SK-N-SH (cell line): Measurements from ENCODE around the gene ELAC2. TPM values are rescaled to one million over a fixed set of nuclear protein-coding genes. Genes with fewer than 3 reads are reported as not detected.

ENCODE experiments used
- CTCF ChIA-PET: fragments of 300-600, 350-600 bp; formaldehyde crosslinking; extraction: SDS; loops from one replicate; lab custom pipeline; 2021; lab: Yijun Ruan, JAX
- POLR2A ChIA-PET: fragments of 350-600 bp; sonication (Branson Sonifier 250); formaldehyde crosslinking; extraction: SDS; loops from one replicate; lab custom pipeline; 2020; ENCODE audit warnings: antibody characterized with exemption, inconsistent platforms; lab: Yijun Ruan, JAX
- DNase-seq: peaks from one replicate; pipeline ENCODE4 v3.0.0; 2012
- H2AFZ ChIP-seq: fragments of 200-600 bp; sonication (generic); 2 replicates; pipeline ENCODE4 v1.8.1; 2016; ENCODE audit warnings: antibody characterized with exemption, mild to moderate bottlenecking, low read depth
- H3F3A ChIP-seq: fragments of 200-600 bp; sonication (generic); replicated peaks from 2 replicates; pipeline ENCODE3; 2016; ENCODE audit warnings: antibody characterized with exemption, mild to moderate bottlenecking; ENCODE audit not compliant: insufficient read depth
- H3K27ac ChIP-seq, 2 experiments: fragments of 200-500 bp in 1 of 2; fragments of 200-600 bp in 1 of 2; sonication (Bioruptor generic) in 1 of 2; sonication (generic), shearing (Covaris generic) in 1 of 2; 2 replicates each; pipeline versions ENCODE4 v1.5.1 to v1.6.1; 2014 to 2016; ENCODE audit warnings: low read depth in 2 of 2, inconsistent platforms in 1 of 2, low read length in 1 of 2, mild to moderate bottlenecking in 1 of 2, mixed read lengths in 1 of 2
- H3K27me3 ChIP-seq: fragments of 200-600 bp; sonication (generic), shearing (Covaris generic); 2 replicates; pipeline ENCODE4 v1.6.1; 2016; ENCODE audit warnings: mixed run types; ENCODE audit not compliant: insufficient read depth
- H3K36me3 ChIP-seq, 2 experiments: fragments of 200-500 bp in 1 of 2; fragments of 200-600 bp in 1 of 2; sonication (Bioruptor generic) in 1 of 2; sonication (generic) in 1 of 2; replicated peaks in 1 of 2; 2 replicates each; pipeline versions ENCODE3 to v1.5.1; 2014 to 2016; ENCODE audit warnings: low read length in 1 of 2, mild to moderate bottlenecking in 1 of 2; ENCODE audit not compliant: insufficient read depth in 2 of 2, control insufficient read depth in 1 of 2
- H3K4me1 ChIP-seq, 2 experiments: fragments of 200-500 bp in 1 of 2; fragments of 200-600 bp in 1 of 2; sonication (Bioruptor generic) in 1 of 2; sonication (generic), shearing (Covaris generic) in 1 of 2; 2 replicates each; pipeline versions ENCODE4 v1.5.1 to v1.6.1; 2014 to 2016; ENCODE audit warnings: low read depth in 1 of 2, low read length in 1 of 2, mixed run types in 1 of 2; ENCODE audit not compliant: insufficient read depth in 2 of 2, control insufficient read depth in 1 of 2
- H3K4me2 ChIP-seq: fragments of 200-600 bp; sonication (generic), shearing (Covaris generic); 2 replicates; pipeline ENCODE4 v1.6.1; 2017; ENCODE audit warnings: mixed run types
- H3K4me3 ChIP-seq, 2 experiments: fragments of 200-500 bp in 1 of 2; fragments of 200-600 bp in 1 of 2; sonication (Bioruptor generic) in 1 of 2; sonication (generic), shearing (Covaris generic) in 1 of 2; 2 replicates each; pipeline versions ENCODE4 v1.5.1 to v1.8.1; 2014 to 2016; ENCODE audit warnings: low read depth in 2 of 2, inconsistent platforms in 1 of 2, low read length in 1 of 2, mild to moderate bottlenecking in 1 of 2, mixed read lengths in 1 of 2, moderate library complexity in 1 of 2
- H3K79me2 ChIP-seq: fragments of 200-600 bp; sonication (generic); 2 replicates; pipeline ENCODE4 v1.8.1; 2017; ENCODE audit warnings: mild to moderate bottlenecking; ENCODE audit not compliant: insufficient read depth
- H3K9ac ChIP-seq: fragments of 200-600 bp; sonication (generic); 2 replicates; pipeline ENCODE4 v1.6.1; 2017; ENCODE audit warnings: mixed run types
- H3K9me2 ChIP-seq: fragments of 200-600 bp; sonication (generic); 2 replicates; pipeline ENCODE4 v1.6.1; 2017; ENCODE audit warnings: mixed run types
- H3K9me3 ChIP-seq: fragments of 200-600 bp; sonication (generic); 2 replicates; pipeline ENCODE4 v1.6.1; 2017; ENCODE audit warnings: mixed run types, mild to moderate bottlenecking, moderate library complexity
- H4K20me1 ChIP-seq: fragments of 200-600 bp; sonication (generic); 2 replicates; pipeline ENCODE4 v1.6.1; 2017; ENCODE audit warnings: mild to moderate bottlenecking, mixed run types; ENCODE audit not compliant: insufficient read depth
- CTCF ChIP-seq: fragments of 200-600 bp; sonication (generic); IDR thresholded peaks from 2 replicates; pipeline ENCODE4 v1.6.1; 2017; ENCODE audit warnings: antibody characterized with exemption, mild to moderate bottlenecking, moderate library complexity
- FOXJ3 ChIP-seq: sonication (generic); formaldehyde crosslinking; IDR thresholded peaks from 2 replicates; pipeline ENCODE4 v1.5.1; 2020; ENCODE audit warnings: mild to moderate bottlenecking, missing genetic modification reagents
- FOXM1 ChIP-seq: IDR thresholded peaks from 2 replicates; pipeline ENCODE4 v1.4.0; 2012; ENCODE audit warnings: low read depth, mild to moderate bottlenecking
- GATA2 ChIP-seq: sonication (generic); formaldehyde crosslinking; IDR thresholded peaks from 2 replicates; pipeline ENCODE4 v1.5.0; 2020; ENCODE audit warnings: mild to moderate bottlenecking, missing genetic modification reagents
- MAX ChIP-seq: IDR thresholded peaks from 2 replicates; pipeline ENCODE4 v1.4.0; 2012; ENCODE audit warnings: low read depth
- MEF2A ChIP-seq: IDR thresholded peaks from 2 replicates; pipeline ENCODE4 v1.4.0; 2012; ENCODE audit warnings: low read depth, borderline replicate concordance
- NFIC ChIP-seq: IDR thresholded peaks from 2 replicates; pipeline ENCODE4 v1.4.0; 2012; ENCODE audit warnings: borderline replicate concordance
- PBX3 ChIP-seq: IDR thresholded peaks from 2 replicates; pipeline ENCODE4; 2012
- POLR2AphosphoS5 ChIP-seq: IDR thresholded peaks from 2 replicates; pipeline ENCODE4 v1.6.1; 2012; ENCODE audit warnings: low read depth, low read length
- RAD21 ChIP-seq: IDR thresholded peaks from 2 replicates; pipeline ENCODE4 v1.6.1; 2012; ENCODE audit warnings: mild to moderate bottlenecking, low read length
- RFX5 ChIP-seq: IDR thresholded peaks from 2 replicates; pipeline ENCODE4 v1.6.1; 2012; ENCODE audit warnings: mild to moderate bottlenecking, improper control_type of control experiment, low read length
- RXRA ChIP-seq: IDR thresholded peaks from 2 replicates; pipeline ENCODE4 v1.4.0; 2012; ENCODE audit warnings: low read depth, mild to moderate bottlenecking, borderline replicate concordance
- SIN3A ChIP-seq: IDR thresholded peaks from 2 replicates; pipeline ENCODE4 v1.6.1; 2012; ENCODE audit warnings: low read depth, mild to moderate bottlenecking, low read length, moderate library complexity, borderline replicate concordance
- USF1 ChIP-seq: IDR thresholded peaks from 2 replicates; pipeline ENCODE4 v1.4.0; 2012; ENCODE audit warnings: low read depth, borderline replicate concordance
- YY1 ChIP-seq: IDR thresholded peaks from 2 replicates; pipeline ENCODE4 v1.4.0; 2012; ENCODE audit warnings: low read depth, mild to moderate bottlenecking
- ZBTB33 ChIP-seq: IDR thresholded peaks from 2 replicates; pipeline ENCODE4 v1.4.0; 2012; ENCODE audit warnings: low read depth, borderline replicate concordance
- WGBS: methylation state at CpG from one replicate; pipeline ENCODE4 v1.1.6; 2017; ENCODE audit warnings: low lambda C conversion rate; 5-methylcytosine and 5-hydroxymethylcytosine counted together
- polyA plus RNA-seq, 3 experiments: library from polyadenylated mRNA; depleted of rRNA; stranded (reverse); fragments of >200 nt; gene quantifications; 2 replicates each; pipeline ENCODE4 v1.2.3, GENCODE V29; 2012

ELAC2 gene
- polyA plus RNA-seq, 1 of the 3 experiments (the other 2 are of a cell fraction): 77.6 TPM

- Histone ChIP-seq H3K9me2 (no peaks in the 10 kb centered on the region), H3K4me1 (peaks cover 0 to 6% of the 10 kb centered on the region in 2 experiments; a peak in 1 of 4 replicates)
- CTCF ChIA-PET: interaction anchor here (0.6 to 2.5 kb wide), 13 partner anchors 13 to 1901 kb away, joined by 3 to 10 read pairs (median 3); no protein-coding TSS in a partner anchor
Measured at GRCh38 chr17:13025258-13025627, 7.4 kb upstream of the ELAC2 start.

More at GRCh38 chr17:13025258-13025627, 7.4 kb upstream of the ELAC2 start:
- Histone ChIP-seq H3K9ac (no peak overlapping the region), H3K36me3 (no peaks in the 10 kb centered on the region), H3K79me2 (no peaks in the 10 kb centered on the region), H3F3A (no peaks in the 10 kb centered on the region), H3K4me2 (no peak overlapping the region), H3K27ac (no peak overlapping the region), H3K27me3 (peaks cover 4% of the 10 kb centered on the region; the same call in 1 of the 2 replicates), H3K4me3 (no peak overlapping the region), H3K9me3 (no peaks in the 10 kb centered on the region), H4K20me1 (no peaks in the 10 kb centered on the region), H2AFZ (no peak overlapping the region)
- DNase-seq: no peak
- POLR2A ChIA-PET: no interaction called here
- no peak for TF ChIP-seq RAD21
- no peak for TF ChIP-seq SIN3A
- TF ChIP-seq FOXJ3 (CRISPR knock-in tag): no peak
- no peak for TF ChIP-seq GATA2 (CRISPR knock-in tag)
- TF ChIP-seq FOXM1: no peak
- no peak for TF ChIP-seq USF1
- TF ChIP-seq POLR2AphosphoS5: no peak
- TF ChIP-seq RXRA: no peak
- no peak for TF ChIP-seq YY1
- TF ChIP-seq ZBTB33: no peak
- no peak for TF ChIP-seq MAX
- TF ChIP-seq NFIC: no peak
- no peak for TF ChIP-seq MEF2A
- no peak for TF ChIP-seq CTCF
- TF ChIP-seq RFX5: no peak
- no peak for TF ChIP-seq PBX3
- WGBS: 35% methylated on average over 5 of the region's 5 CpGs
